Measurements from ENCODE around the gene PUSL1.
A peak's percentile ranks its signal among the peaks of the same experiment; 100 is the strongest.

Gene PUSL1

GRCh38 chr1:1280782-1281481 lies 27.5 kb upstream of the PUSL1 start:
- DNase-seq, result no peak

GRCh38 chr1:1281533-1282321 lies 26.7 kb upstream of the PUSL1 start:
- no peak for DNase-seq

GRCh38 chr1:1282998-1283397 lies 25.4 kb upstream of the PUSL1 start:
- DNase-seq, result no peak

GRCh38 chr1:1283821-1284220 lies 24.6 kb upstream of the PUSL1 start:
- DNase-seq, result no peak

GRCh38 chr1:1284221-1285101 lies 23.9 kb upstream of the PUSL1 start:
- no peak for DNase-seq

- no peak for DNase-seq
Observed at GRCh38 chr1:1285102-1285571, 23.3 kb upstream of the PUSL1 start.

- DNase-seq, result no peak
Observed at GRCh38 chr1:1285611-1286311, 22.6 kb upstream of the PUSL1 start.

- no peak for DNase-seq
Observed at GRCh38 chr1:1286313-1287261, 21.8 kb upstream of the PUSL1 start.

GRCh38 chr1:1287288-1288110 lies 20.9 kb upstream of the PUSL1 start:
- DNase-seq, result no peak

GRCh38 chr1:1290238-1290731 lies 18.1 kb upstream of the PUSL1 start:
- peak; percentile 67 for DNase-seq

GRCh38 chr1:1291023-1291528 lies 17.3 kb upstream of the PUSL1 start:
- no peak for DNase-seq

- peak; percentile 70 for DNase-seq
Observed at GRCh38 chr1:1291548-1292441, 16.6 kb upstream of the PUSL1 start.

GRCh38 chr1:1292442-1292779 lies 16.0 kb upstream of the PUSL1 start:
- DNase-seq, result no peak

- DNase-seq, result no peak
Observed at GRCh38 chr1:1292851-1293250, 15.5 kb upstream of the PUSL1 start.

GRCh38 chr1:1293263-1294249 lies 14.8 kb upstream of the PUSL1 start:
- DNase-seq, result no peak

- DNase-seq, result no peak
Observed at GRCh38 chr1:1294250-1294890, 14.0 kb upstream of the PUSL1 start.

All from activated CD4-positive, alpha-beta T cell treated with anti-CD3 and anti-CD28 coated beads, Interleukin-2, amount 50 U/mL, for 1 hour (primary cell).